ENCODE data around the gene GPR37L1. TPM values are rescaled to one million over a fixed set of nuclear protein-coding genes. Genes with fewer than 3 reads are reported as not detected.

Gene GPR37L1
- total and polyA plus RNA-seq, 2 of the 8 experiments (the other 6 are each of a cell fraction or from before 2014, with no cell fraction given) = 0.13 to 0.23 TPM

- Histone ChIP-seq H3K27ac (ENCODE audit: low read depth, low read length) (no peak overlapping the region), H3K9me3 (ENCODE audit: insufficient read depth in 2 of 2, low read depth in 1 of 2, low read length in 1 of 2) (no peaks in the 10 kb centered on the region; a peak in 1 of 4 replicates), H3K79me2 (ENCODE audit: control insufficient read depth in 1 of 2, insufficient read depth in 2 of 2, low read length in 2 of 2) (no peaks in the 10 kb centered on the region), H3K4me3 (ENCODE audit: extremely low read depth in 1 of 4, insufficient read depth in 2 of 4, low read depth in 3 of 4, low read length in 4 of 4) (no peak overlapping the region), H3K79me1 (ENCODE audit: low read depth, low read length) (no peaks in the 10 kb centered on the region), H2AK5ac (ENCODE audit: low read depth, low read length) (no peak overlapping the region), H3K23ac (ENCODE audit: insufficient read length) (no peak overlapping the region), H3K36me3 (ENCODE audit: control insufficient read depth in 2 of 4, insufficient read depth in 4 of 4, low read length in 3 of 4) (no peaks in the 10 kb centered on the region), H3K18ac (ENCODE audit: extremely low read depth, low read length) (no peak overlapping the region), H2BK120ac (replicated peaks; ENCODE audit: low read depth, low read length) (no peak overlapping the region), H3K4ac (replicated peaks; ENCODE audit: insufficient read length, low read depth, low read length) (no peak overlapping the region), H2BK15ac (ENCODE audit: low read length) (peak overlapping the region; percentile 61; the same call in 1 of the 2 replicates), H2BK5ac (ENCODE audit: low read depth, low read length) (no peak overlapping the region; the same call in 1 of the 2 replicates), H4K5ac (ENCODE audit: insufficient read length, low read depth, low read length) (no peak overlapping the region), H3K4me1 (replicated peaks in 1 of 4; ENCODE audit: control insufficient read depth in 3 of 4, insufficient read depth in 4 of 4, low read length in 3 of 4) (peaks cover 0 to 3% (median 0%) of the 10 kb centered on the region in 4 experiments; a peak in 2 of 7 replicates), H4K8ac (ENCODE audit: extremely low read depth, insufficient read depth, low read length) (no peak overlapping the region), H3K14ac (ENCODE audit: insufficient read length) (no peak overlapping the region), H3K27me3 (replicated peaks in 1 of 4; ENCODE audit: control insufficient read depth in 3 of 4, extremely low read depth in 1 of 4, insufficient read depth in 3 of 4, low read length in 3 of 4) (no peaks in the 10 kb centered on the region), H3K4me2 (ENCODE audit: insufficient read depth in 1 of 2, low read depth in 2 of 2, low read length in 2 of 2) (no peak overlapping the region), H2BK20ac (ENCODE audit: low read length) (no peak overlapping the region), H3K56ac (replicated peaks; ENCODE audit: insufficient read length, low read depth, low read length) (no peak overlapping the region), H2BK12ac (ENCODE audit: low read depth, low read length) (no peak overlapping the region), H3K9ac (replicated peaks in 1 of 4; ENCODE audit: extremely low read depth in 1 of 4, low read depth in 3 of 4, low read length in 3 of 4) (no peak overlapping the region), H4K20me1 (replicated peaks in 1 of 2; ENCODE audit: control insufficient read depth in 1 of 2, insufficient read depth in 2 of 2, low read length in 2 of 2) (no peaks in the 10 kb centered on the region), H2AFZ (ENCODE audit: low read length) (no peak overlapping the region), H4K91ac (replicated peaks; ENCODE audit: insufficient read length, low read length) (no peak overlapping the region), H3K23me2 (ENCODE audit: low read depth, low read length) (no peaks in the 10 kb centered on the region)
- 97% methylated on average over 2 of the region's 2 CpGs; no CpG with 5 or more reads in 1 of the 2 experiments for WGBS, 2 experiments (ENCODE audit: extremely low coverage in 1 of 2, insufficient coverage in 1 of 2, insufficient read length in 1 of 2, insufficient replicate concordance in 2 of 2, low coverage in 1 of 2, low lambda C conversion rate in 2 of 2, missing lambda C conversion rate in 1 of 2)
- no peak for TF ChIP-seq KDM5A (IDR thresholded peaks at IDR 0.05; ENCODE audit: low read length)
- TF ChIP-seq POU5F1 (IDR thresholded peaks at IDR 0.05; ENCODE audit: low read depth, low read length) = no peak
- FAIRE-seq (no peak), DNase-seq (ENCODE audit: low read depth in 1 of 2, low spot score in 2 of 2) (no peak)
- CTCF ChIA-PET (ENCODE audit: partially characterized antibody) = interaction anchor here (0.6 to 2.2 kb wide), 5 partner anchors 12 to 22 kb away, joined by 3 to 10 read pairs (median 6); no protein-coding TSS in a partner anchor
- POLR2A ChIA-PET (ENCODE audit: partially characterized antibody) = no interaction called here
Measured at GRCh38 chr1:202151045-202151444, 28.3 kb downstream of the GPR37L1 start.
